Lung (tissue), 12 donors: ENCODE data around the gene CGB3. TPM values are rescaled to one million over a fixed set of nuclear protein-coding genes. Genes with fewer than 3 reads are reported as not detected.

ENCODE experiments used
- ATAC-seq: fragments of 200-7000 bp; cut with Tn5 transposase; one replicate; pipeline ENCODE4 v1.9.1; 2020; ENCODE audit warnings: moderate number of reproducible peaks; ENCODE audit not compliant: insufficient read depth, low FRiP score
- DNase-seq, 3 donors: peaks; one replicate each; pipeline ENCODE4 v3.0.0-alpha.2; 2013 to 2017
- H3K27ac ChIP-seq, 2 donors: one replicate each; pipeline ENCODE4 v1.5.1; 2013; ENCODE audit warnings: mild to moderate bottlenecking in 2 of 2, moderate library complexity in 2 of 2, control low read depth in 1 of 2, inconsistent platforms in 1 of 2, low read depth in 1 of 2, low read length in 1 of 2
- H3K27me3 ChIP-seq, 3 donors: one replicate each; pipeline ENCODE4 v1.5.1; 2013; ENCODE audit warnings: low read length in 2 of 3; ENCODE audit not compliant: control insufficient read depth in 3 of 3, insufficient read depth in 3 of 3
- H3K36me3 ChIP-seq, 4 donors: one replicate each; pipeline ENCODE4 v1.5.1; 2013; ENCODE audit warnings: low read length in 4 of 4, mild to moderate bottlenecking in 1 of 4, moderate library complexity in 1 of 4; ENCODE audit not compliant: control insufficient read depth in 4 of 4, insufficient read depth in 4 of 4
- H3K4me1 ChIP-seq, 5 donors: one replicate each; pipeline ENCODE4 v1.5.1; 2013; ENCODE audit warnings: low read length in 5 of 5, mild to moderate bottlenecking in 2 of 5, moderate library complexity in 1 of 5; ENCODE audit not compliant: control insufficient read depth in 5 of 5, insufficient read depth in 5 of 5
- H3K4me3 ChIP-seq: one replicate; pipeline ENCODE4 v1.5.1; 2013; ENCODE audit warnings: mild to moderate bottlenecking, control low read depth, moderate library complexity
- H3K9ac ChIP-seq, 2 donors: one replicate each; pipeline ENCODE4 v1.5.1; 2013; ENCODE audit warnings: low read length in 2 of 2, control low read depth in 1 of 2; ENCODE audit not compliant: insufficient read depth in 1 of 2
- H3K9me3 ChIP-seq, 4 donors: one replicate each; pipeline ENCODE4 v1.5.1; 2013; ENCODE audit warnings: low read length in 3 of 4, mild to moderate bottlenecking in 1 of 4, moderate library complexity in 1 of 4; ENCODE audit not compliant: control insufficient read depth in 4 of 4, insufficient read depth in 3 of 4
- CTCF ChIP-seq: IDR thresholded peaks from 2 replicates; pipeline ENCODE4 v1.5.1; 2012; ENCODE audit warnings: mild to moderate bottlenecking; ENCODE audit errors: control extremely low read depth, extremely low read depth
- WGBS, 2 donors: extraction: QIAGEN DNeasy Blood & Tissue Kit; methylation state at CpG; one replicate each; pipeline ENCODE4 v1.1.7; 2013; 5-methylcytosine and 5-hydroxymethylcytosine counted together
- polyA plus RNA-seq, 2 donors: library from polyadenylated mRNA; stranded (reverse); fragments of 200-250 nt; gene quantifications; one replicate each; pipeline ENCODE4 v1.2.1, GENCODE V29; 2013
- total RNA-seq, 2 donors: library from RNA; depleted of rRNA in 1 of 2; stranded (reverse); fragments of >200 nt in 1 of 2; gene quantifications; one replicate each; pipeline ENCODE4 v1.2.1, GENCODE V29; 2014 to 2021
- donor health status: control.
- donor health status: control.
- donor health status: Bipolar disorder and iron deficiency.
- donor health status: healthy.
- donor health status: DM: yes; HTN: yes; CAD: no.

Gene CGB3
- total and polyA plus RNA-seq, 4 donors = not detected

DNA sequence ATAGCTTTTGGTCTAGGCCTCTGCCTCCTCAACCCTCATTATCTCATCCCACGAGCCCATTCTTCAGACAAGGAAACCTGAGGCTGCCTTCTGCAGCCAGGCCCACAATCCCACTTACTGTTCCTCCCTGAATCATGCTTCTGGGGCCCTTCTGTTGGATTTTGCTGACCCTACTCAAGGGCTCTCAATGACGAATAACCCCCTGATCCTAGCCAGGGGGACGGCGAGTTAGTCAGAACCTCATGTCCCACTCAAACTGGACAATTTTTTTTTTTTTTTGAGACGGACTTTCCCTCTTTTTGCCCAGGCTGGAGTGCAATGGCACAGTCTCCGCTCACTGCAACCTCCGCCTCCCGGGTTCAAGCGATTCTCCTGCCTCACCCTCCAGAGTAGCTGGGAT, 2.0 kb downstream of the CGB3 start:
- H3K4me1 ChIP-seq = peaks cover 0 to 19% (median 4%) of the 10 kb centered on the region in 5 donors
- H3K27ac ChIP-seq = no peak overlapping the region
- no peak overlapping the region for H3K4me3 ChIP-seq
- DNase-seq = no peak
- no peak overlapping the region for H3K9ac ChIP-seq
- peaks cover 0 to 30% (median 15%) of the 10 kb centered on the region in 3 donors for H3K27me3 ChIP-seq
- ATAC-seq = no peak
- no peak for TF ChIP-seq CTCF
- H3K9me3 ChIP-seq = no peaks in the 10 kb centered on the region
- 91 to 96% methylated on average over 9 of the region's 9 CpGs for WGBS, 2 donors
- H3K36me3 ChIP-seq = no peaks in the 10 kb centered on the region

- no peaks in the 10 kb centered on the region for H3K9me3 ChIP-seq
- no peak overlapping the region for H3K4me3 ChIP-seq
- no peak for ATAC-seq
- DNase-seq = no peak
- peaks cover 0 to 30% (median 15%) of the 10 kb centered on the region in 3 donors for H3K27me3 ChIP-seq
- H3K4me1 ChIP-seq = peaks cover 0 to 19% (median 4%) of the 10 kb centered on the region in 5 donors
- H3K9ac ChIP-seq = no peak overlapping the region
- 44 to 53% methylated on average over 16 of the region's 16 CpGs for WGBS, 2 donors
- peaks cover 0 to 1% (median 0%) of the 10 kb centered on the region in 4 donors for H3K36me3 ChIP-seq
- no peak for TF ChIP-seq CTCF
- no peak overlapping the region for H3K27ac ChIP-seq
Observed at GRCh38 chr19:49020931-49021895, 2.9 kb downstream of the CGB3 start.

GRCh38 chr19:49020342-49020741, 3.8 kb downstream of the CGB3 start:
- H3K27me3 ChIP-seq = peaks cover 0 to 30% (median 15%) of the 10 kb centered on the region in 3 donors
- no peak for TF ChIP-seq CTCF
- no peak for DNase-seq
- no peak overlapping the region for H3K9ac ChIP-seq
- H3K36me3 ChIP-seq = peaks cover 0 to 10% (median 2%) of the 10 kb centered on the region in 4 donors
- no peak overlapping the region for H3K4me3 ChIP-seq
- no peak overlapping the region for H3K27ac ChIP-seq
- no peaks in the 10 kb centered on the region for H3K9me3 ChIP-seq
- 78 to 79% methylated on average over 11 of the region's 11 CpGs for WGBS, 2 donors
- peaks cover 0 to 19% (median 4%) of the 10 kb centered on the region in 5 donors for H3K4me1 ChIP-seq
- no peak for ATAC-seq
